ENCODE data around the gene CENPM.

The CENPM gene

GRCh38 chr22:41891407-41891806, 55.5 kb downstream of the CENPM start:
- DNase-seq, result no peak

Data from stimulated activated CD4-positive, alpha-beta T cell treated with anti-CD3 and anti-CD28 coated beads, Interleukin-15, amount 100 ng/mL, for 24 hours (primary cell).